ENCODE results near the gene DPYD.
A peak's percentile ranks its signal among the peaks of the same experiment; 100 is the strongest.

DPYD gene

GRCh38 chr1:97820470-97821188, 100.2 kb downstream of the DPYD start:
- POLR2A ChIA-PET (ENCODE audit: low non-redundant PET), result no interaction called here

DNA sequence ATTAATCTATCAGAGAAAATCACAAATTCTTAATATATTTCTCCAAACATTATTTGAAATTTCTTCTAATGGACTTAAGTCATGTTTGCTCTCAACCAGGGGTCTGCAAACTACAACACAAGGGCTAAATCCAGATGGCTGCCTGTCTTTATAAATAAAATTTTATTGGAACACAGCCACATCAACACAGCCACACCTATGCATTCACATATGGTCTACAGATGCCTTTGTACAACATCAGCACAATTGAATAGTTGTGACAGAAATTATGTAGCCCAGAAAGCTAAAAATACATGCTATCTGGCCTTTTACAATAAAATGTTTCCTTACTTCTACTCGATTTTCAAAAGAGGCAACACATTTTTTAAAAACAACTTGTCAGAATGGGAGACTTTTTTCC, 103.9 kb downstream of the DPYD start:
- TF ChIP-seq CTCF (conservative IDR thresholded peaks at IDR 0.05; ENCODE audit: low read depth), result no peak
- ChIA-PET POLR2A (ENCODE audit: low non-redundant PET) (no interaction called here), CTCF (interaction anchor here (0.7 kb wide), 1 partner anchor 1052 kb away, joined by 3 read pairs; no protein-coding TSS in a partner anchor)
- DNase-seq (ENCODE audit: low spot score), result no peak
- no peak overlapping the region for H3K27ac ChIP-seq

More at GRCh38 chr1:97820470-97821188, 100.2 kb downstream of the DPYD start:
- peak; percentile 5 for DNase-seq (ENCODE audit: low spot score)
- CTCF ChIA-PET, result interaction anchor here (0.6 to 1.0 kb wide), 5 partner anchors 13 to 707 kb away, joined by 3 to 7 read pairs (median 5); no protein-coding TSS in a partner anchor
- no peak overlapping the region for H3K27ac ChIP-seq
- peak; percentile 65 for TF ChIP-seq CTCF (conservative IDR thresholded peaks at IDR 0.05; ENCODE audit: low read depth)

DNA sequence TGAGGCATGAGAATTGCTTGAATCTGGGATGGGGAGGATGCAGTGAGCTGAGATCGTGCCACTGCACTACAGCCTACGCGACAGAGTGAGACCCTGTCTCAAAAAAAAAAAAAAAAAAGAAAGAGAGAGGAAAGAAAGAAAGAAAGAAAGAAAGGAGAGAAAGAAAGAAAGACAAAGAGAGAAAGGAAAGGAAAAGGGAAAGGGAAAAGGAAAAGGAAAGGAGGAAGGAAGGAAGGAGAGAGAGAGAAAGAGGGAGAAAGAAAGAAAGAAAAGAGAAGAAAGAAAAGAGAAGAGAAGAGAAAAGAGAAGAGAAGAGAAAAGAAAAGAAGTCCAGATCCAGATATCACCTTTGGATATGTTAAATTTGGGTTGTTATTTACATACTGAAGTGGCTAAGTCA, 106.0 kb downstream of the DPYD start:
- ChIA-PET CTCF (interaction anchor here (0.5 kb wide), 1 partner anchor 9 kb away, joined by 4 read pairs; no protein-coding TSS in a partner anchor), POLR2A (ENCODE audit: low non-redundant PET) (no interaction called here)
- no peak overlapping the region for H3K27ac ChIP-seq
- no peak for TF ChIP-seq CTCF (conservative IDR thresholded peaks at IDR 0.05; ENCODE audit: low read depth)
- DNase-seq (ENCODE audit: low spot score), result no peak

DNA sequence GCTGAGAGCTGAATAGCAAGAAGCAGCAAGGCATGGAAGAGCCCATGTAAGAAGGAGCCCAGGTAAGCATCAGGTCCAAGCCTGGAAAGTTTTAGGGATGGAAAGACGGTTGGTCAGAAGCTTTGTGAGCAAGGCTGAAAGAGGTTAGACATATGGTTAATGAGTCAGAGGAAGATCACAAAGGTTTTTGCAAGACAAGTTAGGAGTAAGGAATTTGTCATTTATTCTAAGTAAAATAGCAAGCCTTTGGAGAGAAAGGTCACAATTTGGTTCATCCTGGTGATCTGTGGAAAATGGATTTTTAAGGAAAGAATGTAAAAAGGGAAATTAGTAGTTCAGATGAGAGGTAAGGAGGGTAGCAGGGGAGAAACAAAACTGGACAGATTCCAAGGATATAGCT, 106.7 kb downstream of the DPYD start:
- no peak for TF ChIP-seq CTCF (conservative IDR thresholded peaks at IDR 0.05; ENCODE audit: low read depth)
- DNase-seq (ENCODE audit: low spot score), result no peak
- ChIA-PET CTCF (interaction anchor here (0.5 to 0.7 kb wide), 2 partner anchors 10 to 1320 kb away, joined by 4 read pairs; no protein-coding TSS in a partner anchor), POLR2A (ENCODE audit: low non-redundant PET) (no interaction called here)
- no peak overlapping the region for H3K27ac ChIP-seq

DNA sequence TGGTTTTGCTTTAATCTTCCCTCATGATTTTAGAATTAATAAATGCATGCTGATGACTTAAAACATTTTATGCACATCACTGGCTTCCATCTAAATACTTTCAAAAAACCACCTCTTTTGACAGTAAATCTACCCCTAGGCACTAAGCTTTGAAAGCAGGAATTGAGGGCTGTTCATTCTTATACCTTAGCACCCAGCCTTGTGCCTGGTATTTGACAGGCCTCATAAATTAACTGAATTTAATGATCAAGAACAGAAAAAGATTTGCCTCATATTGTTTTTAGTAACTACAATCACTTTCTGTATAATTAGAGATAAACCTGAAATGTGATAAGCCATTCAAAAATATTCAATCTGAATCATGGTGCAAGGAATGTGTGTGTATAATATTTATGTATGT, 108.8 kb downstream of the DPYD start:
- no peak for DNase-seq (ENCODE audit: low spot score)
- TF ChIP-seq CTCF (conservative IDR thresholded peaks at IDR 0.05; ENCODE audit: low read depth), result no peak
- CTCF ChIA-PET, result no interaction called here
- H3K27ac ChIP-seq, result no peak overlapping the region
- POLR2A ChIA-PET (ENCODE audit: low non-redundant PET), result no interaction called here

DNA sequence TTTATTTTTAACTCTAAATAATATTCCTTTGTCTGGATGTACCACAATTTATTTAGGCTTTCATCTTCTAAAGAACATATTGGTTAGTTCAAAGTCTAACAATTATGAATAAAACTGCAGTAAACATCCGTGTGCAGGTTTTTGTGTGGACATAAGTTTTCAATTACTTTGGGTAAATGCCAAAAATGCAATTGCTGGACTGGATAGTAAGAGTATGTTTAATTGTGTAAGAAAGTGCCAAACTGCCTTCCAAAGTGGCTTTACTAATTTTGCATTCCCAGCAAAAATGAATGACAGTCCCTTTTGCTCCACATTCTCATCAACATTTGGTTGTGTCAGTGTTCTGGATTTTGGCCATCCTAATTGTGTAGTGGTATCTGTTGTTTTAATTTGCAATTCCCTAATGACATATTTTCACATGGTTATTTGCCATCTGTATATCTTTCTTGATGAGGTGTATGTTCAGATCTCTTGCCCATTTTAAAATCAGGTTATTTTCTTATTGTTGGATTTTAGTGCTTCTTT, 113.8 kb downstream of the DPYD start:
- no peak overlapping the region for H3K27ac ChIP-seq
- POLR2A ChIA-PET (ENCODE audit: low non-redundant PET), result no interaction called here
- CTCF ChIA-PET, result no interaction called here
- no peak for DNase-seq (ENCODE audit: low spot score)
- no peak for TF ChIP-seq CTCF (conservative IDR thresholded peaks at IDR 0.05; ENCODE audit: low read depth)
